HG03457 (cell line): ENCODE measurements around the gene CFAP251.
"Not testable (repeated sequence)": the region's sequence is repeated elsewhere in the genome, so short reads cannot be mapped to it uniquely, and the experiment has no call there.

Experiments used
- ATAC-seq: cut with Tn5 transposase; IDR thresholded peaks from one replicate; pipeline ENCODE4 v1.9.1; 2021; ENCODE audit warnings: moderate number of reproducible peaks; ENCODE audit not compliant: unreplicated experiment

CFAP251 gene

DNA sequence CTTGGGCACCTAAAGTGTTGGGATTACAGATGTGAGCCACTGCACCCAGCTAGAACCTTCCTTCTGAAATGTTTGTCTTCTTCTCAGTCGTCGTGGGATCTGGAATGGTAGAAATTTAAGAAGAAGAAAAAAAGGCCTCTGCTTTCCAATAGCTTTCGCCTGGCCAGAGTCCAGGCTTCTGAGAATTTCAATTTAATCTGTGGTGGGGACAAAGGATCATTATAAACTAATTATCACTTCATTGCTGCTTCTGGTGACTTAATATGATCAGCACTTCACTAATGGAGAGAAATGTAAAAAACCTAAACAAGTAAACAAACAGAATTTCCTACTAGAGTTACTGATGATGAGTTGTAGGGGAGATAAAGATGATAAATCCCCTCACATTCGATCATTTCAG, 51.3 kb downstream of the CFAP251 start:
- ATAC-seq: no peak

DNA sequence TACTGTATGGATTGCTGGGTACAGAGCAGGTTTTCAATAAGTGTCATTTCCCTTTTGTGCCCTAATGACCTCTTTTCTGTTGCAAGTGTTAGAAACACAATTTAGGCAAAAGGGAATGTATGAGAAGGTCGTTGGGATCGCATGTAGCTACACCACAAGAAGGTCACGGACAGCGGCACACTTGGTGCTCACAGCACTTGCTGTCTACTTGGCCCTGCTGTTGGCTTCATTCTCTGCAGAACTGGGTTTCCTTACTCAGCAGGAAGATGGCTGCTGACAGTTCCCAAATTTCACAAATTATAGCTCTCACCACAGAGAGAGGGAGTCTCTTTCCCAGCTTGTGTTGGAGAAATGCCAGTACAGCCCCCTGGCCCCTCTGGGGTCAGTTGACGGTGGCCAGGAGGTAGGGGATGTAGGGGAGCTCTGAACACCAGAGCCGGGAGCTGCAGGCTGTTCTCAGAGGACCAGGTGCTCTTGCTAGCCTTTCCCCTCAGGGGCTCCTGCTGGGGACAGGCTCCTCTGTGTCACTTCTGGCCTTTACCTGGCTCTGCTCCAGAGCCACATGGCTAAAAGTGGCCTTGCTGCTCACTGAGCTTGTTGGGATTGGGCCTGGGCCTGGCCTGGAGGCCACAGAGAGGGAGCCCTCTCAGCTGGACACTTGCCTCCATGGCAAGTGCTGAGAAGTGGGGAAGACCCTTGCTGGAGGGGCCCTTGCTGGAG, 52.3 kb downstream of the CFAP251 start:
- ATAC-seq: no peak

GRCh38 chr12:121974026-121974985, 55.9 kb downstream of the CFAP251 start:
- no peak for ATAC-seq

DNA sequence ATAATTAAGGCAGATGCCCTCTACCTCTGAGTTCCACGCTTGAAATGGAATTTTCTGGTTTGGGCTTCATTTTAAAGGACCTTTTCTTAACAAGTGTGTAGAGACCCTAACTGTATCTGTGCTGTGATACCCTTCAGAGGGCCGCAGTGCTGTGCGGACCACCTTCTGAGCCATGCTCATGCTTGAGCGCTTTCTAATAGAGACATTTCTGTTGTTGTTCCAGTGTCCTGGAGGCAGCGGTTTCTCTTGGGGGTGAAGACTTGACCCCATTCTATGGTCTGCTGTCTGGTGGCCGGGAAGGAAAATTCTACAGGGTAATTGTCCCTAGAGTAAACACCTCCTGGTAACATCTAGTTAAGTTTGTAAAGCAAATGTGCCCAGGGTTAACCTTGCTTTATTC, 56.6 kb downstream of the CFAP251 start:
- ATAC-seq: no peak

- ATAC-seq: no peak
Measured at GRCh38 chr12:121976950-121977349, 58.6 kb downstream of the CFAP251 start.

DNA sequence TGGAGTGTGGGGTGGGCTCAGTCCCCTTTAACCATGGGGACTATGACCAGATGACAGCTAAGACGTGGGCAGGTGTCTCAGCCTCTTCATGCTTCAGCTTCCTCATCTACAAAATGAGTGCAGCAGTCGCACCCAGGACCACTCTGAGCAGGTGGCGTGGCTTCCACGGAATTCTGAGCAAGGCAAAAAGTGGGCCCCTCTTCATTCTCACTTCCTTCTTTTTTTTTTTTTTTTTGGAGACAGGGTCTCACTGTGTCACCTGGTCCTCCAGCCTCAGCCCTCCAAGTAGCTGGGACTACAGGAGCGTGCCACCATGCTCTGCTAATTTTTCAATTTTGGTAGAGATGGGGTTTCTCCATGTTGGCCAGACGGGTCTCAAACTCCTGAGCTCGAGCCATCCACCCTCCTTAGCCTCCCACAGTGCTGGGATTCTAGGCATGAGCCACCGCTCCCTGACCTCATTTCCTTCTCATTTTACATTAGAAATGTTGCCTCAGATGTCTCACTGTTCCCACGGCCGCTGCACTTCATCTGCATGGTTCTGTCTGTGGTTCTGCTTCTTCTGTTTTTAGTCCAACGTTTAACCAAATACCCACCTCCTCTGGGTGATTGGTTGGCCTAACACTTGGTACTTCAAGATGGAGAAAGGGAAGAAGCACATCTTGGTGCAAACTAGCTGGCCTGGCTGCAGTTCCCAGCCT, 61.9 kb downstream of the CFAP251 start:
- no peak for ATAC-seq

DNA sequence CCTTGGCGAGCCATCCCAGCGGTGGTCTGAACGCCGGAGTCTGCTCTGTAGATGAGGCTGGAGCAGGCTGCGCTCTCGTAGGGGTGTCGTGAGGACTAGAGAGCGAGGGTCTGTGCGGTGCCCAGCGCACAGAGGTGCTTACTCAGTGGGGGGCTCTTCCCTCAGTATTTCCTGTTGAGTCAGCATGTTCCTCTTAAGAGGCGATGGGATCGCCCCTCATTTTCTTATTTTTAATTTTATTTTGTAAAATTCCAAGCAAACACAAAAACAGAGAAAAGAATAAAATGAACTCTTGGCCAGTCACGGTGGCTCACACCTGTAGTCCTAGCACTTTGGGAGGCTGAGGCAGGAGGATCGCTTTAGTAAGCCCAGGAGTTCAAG, 62.5 kb downstream of the CFAP251 start:
- ATAC-seq: no peak

DNA sequence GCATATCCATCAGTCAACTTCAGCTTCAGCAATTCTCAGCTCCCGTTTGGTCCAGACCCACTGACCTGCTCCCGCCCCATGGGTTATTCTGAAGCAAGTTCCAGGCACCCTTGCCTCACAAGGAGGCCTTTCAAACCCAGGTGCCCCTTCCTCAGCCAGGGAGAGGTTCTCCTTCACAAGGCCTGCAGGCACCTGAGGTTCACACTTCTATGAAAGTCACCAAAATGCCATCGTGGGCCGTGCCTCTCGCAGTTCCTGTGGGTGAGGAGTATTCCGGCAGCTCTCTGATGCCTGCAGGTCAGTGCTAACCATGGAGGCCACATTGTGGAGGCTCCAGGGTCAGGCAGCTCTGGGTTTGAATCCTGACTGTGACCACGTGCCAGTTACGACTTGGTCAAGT, 63.1 kb downstream of the CFAP251 start:
- ATAC-seq: no peak

DNA sequence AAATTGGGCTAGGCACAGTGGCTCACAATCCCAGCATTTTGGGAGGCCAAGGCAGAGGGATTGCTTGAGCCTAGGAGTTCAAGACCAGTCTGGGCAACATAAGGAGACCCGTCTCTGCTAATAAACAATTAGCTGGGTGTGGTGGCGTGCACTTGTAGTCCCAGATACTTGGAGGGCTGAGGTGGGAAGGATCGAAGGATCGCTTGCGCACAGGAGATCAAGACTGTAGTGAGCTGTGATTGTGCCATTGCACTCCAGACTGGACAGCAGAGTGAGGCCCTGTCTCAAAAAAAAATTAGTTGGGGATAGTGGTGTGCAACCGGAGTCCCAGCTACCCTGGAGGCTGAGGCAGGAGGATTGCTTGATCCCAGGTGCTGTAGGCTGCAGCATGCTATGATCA, 64.6 kb downstream of the CFAP251 start:
- no peak for ATAC-seq

DNA sequence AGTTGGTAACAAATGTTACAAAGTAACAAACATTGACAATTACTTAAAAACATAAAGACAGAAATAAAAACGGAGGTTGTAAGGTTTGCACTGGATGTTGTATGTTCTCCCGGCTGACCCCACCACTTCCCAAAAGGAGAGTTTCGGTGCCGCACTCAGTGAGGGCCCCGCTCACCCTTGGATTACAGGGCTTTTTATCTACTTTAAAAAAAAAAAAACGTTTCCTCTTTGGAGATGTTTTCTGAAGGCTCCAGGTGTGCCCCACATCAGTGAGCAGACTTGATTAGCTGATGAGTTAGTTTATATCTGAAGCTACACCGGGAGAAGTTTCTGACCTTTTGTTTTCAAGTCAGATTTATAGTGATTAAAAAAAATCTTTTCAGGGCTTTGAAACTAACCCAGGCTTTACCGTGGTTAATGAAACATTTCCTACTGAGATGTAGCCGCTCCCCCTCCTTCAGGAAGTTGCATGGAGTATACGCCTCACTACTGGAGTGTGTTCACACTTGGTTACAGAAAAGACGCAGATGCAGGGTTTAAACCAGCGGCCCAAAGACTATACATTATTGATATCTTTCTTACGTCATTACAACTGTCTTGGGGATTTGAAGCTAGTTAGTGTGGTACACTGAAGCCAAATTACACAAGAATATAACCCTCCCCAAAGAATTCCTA, 65.3 kb downstream of the CFAP251 start:
- no peak for ATAC-seq

DNA sequence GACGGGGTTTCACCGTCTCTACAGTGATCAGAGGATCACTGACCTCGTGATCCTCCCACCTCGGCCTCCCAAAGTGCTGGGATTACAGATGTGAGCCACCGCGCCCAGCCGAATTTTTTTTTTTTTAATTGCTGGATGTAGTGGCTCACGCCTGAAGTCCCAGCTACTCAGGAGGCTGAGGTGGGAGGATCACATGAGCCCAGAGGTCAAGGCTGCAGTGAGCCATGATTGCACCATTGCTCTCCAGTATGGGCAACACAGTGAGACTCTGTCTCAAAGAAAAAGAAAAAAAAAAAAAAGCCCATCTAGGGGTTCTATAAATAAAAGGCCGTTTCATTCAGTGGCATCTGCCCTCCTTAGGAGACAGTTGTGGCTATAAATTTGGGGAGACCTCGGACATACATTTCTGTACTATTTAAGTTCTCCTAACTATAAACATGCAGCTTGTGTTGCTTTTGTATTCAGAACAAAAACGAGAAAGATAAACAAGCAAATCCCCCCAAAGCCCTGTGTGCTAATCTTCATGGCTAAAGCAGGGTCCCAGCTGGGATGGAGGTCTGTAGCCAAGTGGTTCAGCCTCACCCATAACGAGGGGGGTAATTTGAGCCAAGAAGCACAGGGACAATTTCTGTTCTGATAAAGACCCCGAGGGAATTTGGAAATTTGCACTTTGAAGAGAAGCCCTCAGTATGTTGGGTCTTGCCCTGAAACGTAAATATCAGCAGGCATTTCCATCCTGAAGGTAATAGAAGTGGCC, 68.3 kb downstream of the CFAP251 start:
- no peak for ATAC-seq

DNA sequence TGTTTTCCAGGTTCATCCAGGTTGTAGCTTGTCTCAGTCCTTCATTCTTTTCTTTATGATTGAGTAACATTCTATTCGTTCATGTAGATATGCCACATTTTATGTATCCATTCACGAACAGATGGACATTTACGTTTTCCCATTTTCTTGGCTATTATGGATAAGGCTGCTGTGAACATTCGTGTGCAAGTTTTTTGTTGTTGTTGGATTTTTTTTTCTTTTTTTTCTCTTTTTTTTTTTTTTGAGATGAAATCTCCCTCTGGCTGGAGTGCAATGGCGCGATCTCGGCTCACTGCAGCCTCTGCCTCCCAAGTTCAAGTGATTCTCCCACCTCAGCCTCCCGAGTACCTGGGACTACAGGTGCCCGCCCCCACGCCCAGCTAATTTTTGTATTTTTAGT, 70.1 kb downstream of the CFAP251 start:
- not testable (repeated sequence) for ATAC-seq

DNA sequence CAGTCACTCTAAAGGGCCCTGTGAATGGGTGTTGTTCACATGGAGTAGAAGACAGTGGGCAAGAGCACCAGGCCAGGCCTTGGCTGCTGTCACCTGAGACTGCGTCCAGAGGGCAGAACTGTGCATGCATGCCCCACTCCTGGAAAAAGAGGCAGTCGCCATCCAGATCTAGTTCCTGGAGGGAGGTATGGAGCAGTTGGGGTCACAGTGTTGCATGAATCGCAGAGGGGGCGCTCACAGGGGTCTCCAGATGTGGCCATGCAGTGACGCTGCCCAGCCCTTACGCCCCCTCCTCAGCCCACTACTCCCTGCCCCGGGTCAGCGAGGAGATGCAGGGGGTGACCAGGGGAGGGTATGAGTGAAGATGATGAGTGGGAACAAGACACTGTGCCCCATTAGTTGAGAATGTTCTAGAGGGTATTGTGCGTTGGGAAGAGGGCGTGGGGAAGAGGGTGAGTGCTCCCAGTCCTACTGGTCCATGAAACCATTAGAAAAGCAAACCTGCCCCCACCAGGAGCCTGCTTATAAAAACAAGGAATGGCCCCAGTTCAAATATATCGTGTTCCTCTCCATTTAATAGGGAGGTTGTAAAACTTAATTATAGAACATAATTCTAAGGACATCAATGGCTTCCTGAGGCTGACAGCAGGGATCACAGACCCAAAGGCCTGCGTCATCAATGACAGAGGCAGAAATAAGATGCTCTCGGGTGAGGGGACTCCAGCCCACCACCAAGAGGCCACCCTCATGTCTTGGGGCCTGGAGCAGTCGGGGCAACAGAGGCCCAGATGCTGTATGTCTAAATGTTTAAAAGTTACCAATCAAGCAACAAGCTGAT, 71.1 kb downstream of the CFAP251 start:
- no peak for ATAC-seq

GRCh38 chr12:121990114-121990647, 71.8 kb downstream of the CFAP251 start:
- ATAC-seq: no peak

- peak; percentile 75 for ATAC-seq
Measured at GRCh38 chr12:121990692-121991603, 72.6 kb downstream of the CFAP251 start.

- ATAC-seq: peak; percentile 54
Measured at GRCh38 chr12:121992059-121992879, 73.9 kb downstream of the CFAP251 start.
